Immature natural killer cell (primary cell): ENCODE data around the gene ZNF598. TPM values are rescaled to one million over a fixed set of nuclear protein-coding genes. Genes with fewer than 3 reads are reported as not detected.
A peak's percentile ranks its signal among the peaks of the same experiment; 100 is the strongest.
"Not testable (repeated sequence)": the region's sequence is repeated elsewhere in the genome, so short reads cannot be mapped to it uniquely, and the experiment has no call there.

ENCODE experiments used
- DNase-seq, 3 donors: peaks; one replicate each; pipeline ENCODE4 v3.0.0; 2022; ENCODE audit warnings: mixed read lengths in 1 of 3
- H3K27ac Mint-ChIP-seq, 6 donors: one replicate each; pipeline ENCODE4 v1.8.0; 2020; ENCODE audit warnings: mixed read lengths in 6 of 6, mild to moderate bottlenecking in 5 of 6, inconsistent platforms in 4 of 6, moderate library complexity in 3 of 6
- H3K27me3 Mint-ChIP-seq, 3 donors: one replicate each; pipeline ENCODE4 v1.8.0; 2020 to 2021; ENCODE audit warnings: low read depth in 3 of 3, mild to moderate bottlenecking in 3 of 3, mixed read lengths in 3 of 3, moderate library complexity in 3 of 3, inconsistent platforms in 1 of 3
- H3K36me3 Mint-ChIP-seq, 3 donors: one replicate each; pipeline ENCODE4 v1.8.0; 2020; ENCODE audit warnings: mixed read lengths in 3 of 3, inconsistent platforms in 2 of 3, mild to moderate bottlenecking in 2 of 3
- H3K4me1 Mint-ChIP-seq, 2 donors: one replicate each; pipeline ENCODE4 v1.8.0; 2020; ENCODE audit warnings: inconsistent platforms in 2 of 2, mild to moderate bottlenecking in 2 of 2, mixed read lengths in 2 of 2, moderate library complexity in 1 of 2
- H3K4me3 Mint-ChIP-seq, 5 donors: one replicate each; pipeline ENCODE4 v1.8.0; 2020; ENCODE audit warnings: mild to moderate bottlenecking in 5 of 5, mixed read lengths in 5 of 5, inconsistent platforms in 3 of 5, moderate library complexity in 3 of 5
- H3K9me3 Mint-ChIP-seq, 6 donors: one replicate each; pipeline ENCODE4 v1.8.0; 2020; ENCODE audit warnings: mild to moderate bottlenecking in 6 of 6, mixed read lengths in 6 of 6, inconsistent platforms in 4 of 6, moderate library complexity in 3 of 6
- polyA plus RNA-seq, 3 donors: library from polyadenylated mRNA; unstranded; fragments of 300-500 nt; fragmentation: Illumina TruSeq; gene quantifications; one replicate each; pipeline ENCODE4 v1.2.3, GENCODE V29; 2021

The ZNF598 gene
- polyA plus RNA-seq, 3 donors from 2014 or later = 1.8 to 10.4 (median 2.9) TPM

DNA sequence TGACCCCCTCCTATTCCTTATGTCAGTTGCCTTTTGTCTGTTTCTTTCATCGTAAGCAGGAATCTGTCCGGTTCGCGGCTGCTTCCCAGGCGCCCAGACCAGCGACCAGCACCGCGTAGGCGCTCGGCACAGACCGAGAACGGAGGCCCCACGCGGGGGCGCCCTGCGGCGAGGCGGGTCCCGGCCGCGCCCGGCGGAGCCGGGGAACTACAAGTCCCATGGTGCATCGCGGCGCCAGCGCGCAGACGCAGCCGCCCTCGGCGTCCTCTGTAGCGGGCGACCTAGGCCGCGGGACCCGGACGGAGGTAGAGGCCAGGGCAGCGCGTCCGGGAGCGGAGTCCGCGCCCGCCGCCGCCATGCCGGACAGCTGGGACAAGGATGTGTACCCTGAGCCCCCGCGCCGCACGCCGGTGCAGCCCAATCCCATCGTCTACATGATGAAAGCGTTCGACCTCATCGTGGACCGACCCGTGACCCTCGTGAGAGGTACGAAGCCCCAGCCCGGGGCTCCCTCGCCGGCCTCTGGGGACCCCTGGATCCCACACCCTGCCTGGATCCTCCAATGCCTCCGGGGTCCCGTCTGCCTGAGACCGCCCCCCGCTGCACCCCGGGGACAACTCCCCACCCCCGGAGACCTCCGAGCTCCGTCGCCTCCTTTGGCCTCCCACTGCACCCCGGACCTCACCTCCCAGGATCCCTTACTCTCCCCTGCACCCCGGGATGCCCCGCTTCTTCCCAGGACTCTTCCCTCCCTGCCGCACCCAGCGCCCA, 50.2 kb downstream of the ZNF598 start, which contains the start of gene NDUFB10:
TSS of gene NDUFB10 (plus strand) at position 270 of the 771 bp plus-strand sequence. CDS start at position 357, 87 bp downstream.
- H3K4me1 Mint-ChIP-seq = peaks cover 25 to 37% of the 10 kb centered on the region in 2 donors
- H3K9me3 Mint-ChIP-seq = no peaks in the 10 kb centered on the region
- peak within 1 kb of the TSS; percentile 43 to 82 (median 79) for H3K27ac Mint-ChIP-seq
- H3K27me3 Mint-ChIP-seq = peaks cover 8 to 30% (median 11%) of the 10 kb centered on the region in 3 donors
- DNase-seq = peak; percentile 86 to 87 (median 87)
- H3K36me3 Mint-ChIP-seq = peaks cover 8 to 13% (median 11%) of the 10 kb centered on the region in 3 donors
- peak within 1 kb of the TSS; percentile 79 to 87 (median 85) for H3K4me3 Mint-ChIP-seq

DNA sequence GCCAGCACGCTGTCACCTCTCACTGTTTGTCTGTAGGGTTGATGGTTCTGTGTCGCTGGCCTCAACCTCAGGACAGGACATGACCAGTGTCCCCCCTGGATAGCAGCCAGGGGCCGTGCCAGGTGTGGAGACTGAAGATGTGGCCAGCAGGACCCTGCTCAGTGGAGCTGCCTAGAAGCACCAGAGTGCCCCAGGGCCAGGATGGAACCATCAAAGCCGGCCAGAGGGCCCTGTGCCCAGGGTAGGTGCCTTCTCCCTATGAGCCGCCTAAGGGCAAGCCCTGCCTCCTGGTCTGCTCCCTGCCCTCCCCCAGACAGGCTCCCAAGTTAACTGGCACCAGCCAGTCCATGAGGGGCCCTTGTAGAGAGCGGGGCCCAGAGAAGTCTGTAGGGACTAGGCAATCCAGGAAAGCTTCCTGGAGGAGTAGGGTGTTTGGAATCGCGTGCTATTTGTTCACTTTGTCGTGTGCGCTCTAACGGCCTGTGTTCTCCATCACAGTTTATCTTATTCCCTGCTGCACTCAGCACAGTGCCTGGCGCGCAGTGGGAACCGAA, 50.8 kb downstream of the ZNF598 start:
- H3K4me1 Mint-ChIP-seq = peaks cover 20 to 31% of the 10 kb centered on the region in 2 donors
- H3K4me3 Mint-ChIP-seq = peak overlapping the region; percentile 79 to 87 (median 85)
- DNase-seq = no peak
- H3K36me3 Mint-ChIP-seq = peaks cover 8 to 12% (median 10%) of the 10 kb centered on the region in 3 donors
- H3K9me3 Mint-ChIP-seq = no peaks in the 10 kb centered on the region
- H3K27me3 Mint-ChIP-seq = peaks cover 4 to 26% (median 6%) of the 10 kb centered on the region in 3 donors
- H3K27ac Mint-ChIP-seq = peak overlapping the region in 1 of 6 donors; percentile 59

DNA sequence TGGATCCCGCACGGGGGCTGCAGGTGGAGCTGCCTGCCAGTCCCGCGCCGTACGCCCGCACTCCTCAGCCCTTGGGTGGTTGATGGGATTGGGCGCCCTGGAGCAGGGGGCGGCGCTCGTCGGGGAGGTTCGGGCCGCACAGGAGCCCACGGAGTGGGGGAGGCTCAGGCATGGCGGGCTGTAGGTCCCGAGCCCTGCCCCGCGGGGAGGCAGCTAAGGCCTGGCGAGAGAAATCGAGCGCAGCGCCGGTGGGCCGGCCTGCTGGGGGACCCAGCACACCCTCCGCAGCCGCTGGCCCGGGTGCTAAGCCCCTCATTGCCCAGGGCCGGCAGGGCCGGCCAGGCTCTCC, 51.5 kb downstream of the ZNF598 start:
- H3K36me3 Mint-ChIP-seq, H3K9me3 Mint-ChIP-seq, H3K4me3 Mint-ChIP-seq, DNase-seq, H3K27ac Mint-ChIP-seq: not testable (repeated sequence)
- Mint-ChIP-seq H3K27me3 (peaks cover 2 to 20% (median 5%) of the 10 kb centered on the region in 3 donors), H3K4me1 (peaks cover 17 to 24% of the 10 kb centered on the region in 2 donors)

DNA sequence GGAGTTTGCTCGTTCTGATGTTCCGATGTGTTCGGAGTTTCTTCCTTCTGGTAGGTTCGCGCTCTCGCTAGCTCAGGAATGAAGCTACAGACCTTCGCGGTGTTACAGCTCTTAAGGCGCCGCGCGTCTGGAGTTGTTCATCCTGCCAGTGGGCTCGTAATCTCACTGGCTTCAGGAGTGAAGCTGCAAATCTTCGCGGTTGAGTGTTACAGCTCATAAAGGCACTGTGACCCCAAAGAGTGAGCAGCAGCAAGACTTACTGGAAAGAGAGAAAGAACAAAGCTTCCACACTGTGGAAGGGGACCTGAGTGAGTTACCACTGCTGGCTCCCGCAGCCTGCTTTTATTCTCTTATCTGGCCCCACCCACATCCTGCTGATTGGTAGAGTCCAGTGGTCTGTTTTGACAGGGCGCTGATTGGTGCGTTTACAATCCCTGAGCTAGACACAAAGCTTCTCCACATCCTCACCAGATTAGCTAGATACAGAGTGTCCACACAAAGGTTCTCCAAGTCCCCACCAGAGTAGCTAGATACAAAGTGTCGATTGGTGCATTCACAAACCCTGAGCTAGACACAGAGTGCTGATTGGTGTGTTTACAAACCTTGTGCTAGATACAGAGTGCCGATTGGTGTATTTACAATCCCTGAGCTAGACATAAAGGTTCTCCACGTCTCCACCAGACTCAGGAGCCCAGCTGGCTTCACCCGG, 52.0 kb downstream of the ZNF598 start:
- peaks cover 2 to 20% (median 5%) of the 10 kb centered on the region in 3 donors for H3K27me3 Mint-ChIP-seq
- H3K4me1 Mint-ChIP-seq = peaks cover 17 to 20% of the 10 kb centered on the region in 2 donors
- not testable (repeated sequence) for H3K4me3 Mint-ChIP-seq

DNA sequence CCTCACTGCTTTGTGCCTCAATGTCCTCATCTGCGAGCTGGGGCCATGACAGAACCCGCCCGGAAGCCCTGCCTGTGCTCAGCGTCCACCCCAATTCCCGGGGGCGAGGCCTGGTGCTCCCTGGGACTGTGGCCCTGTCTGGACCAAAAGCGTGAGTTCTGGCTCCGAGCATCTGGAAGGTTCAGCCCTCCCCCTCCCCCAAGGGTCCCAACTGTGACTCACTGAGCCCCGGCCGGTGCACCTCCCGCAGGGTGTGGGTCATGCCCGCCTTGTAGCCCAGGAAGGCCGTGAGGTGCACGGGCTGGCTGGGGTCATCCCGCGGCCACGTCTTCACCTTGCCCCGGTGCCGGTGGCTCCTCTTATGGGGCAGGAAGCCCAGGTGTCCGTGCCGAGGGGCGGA, 55.9 kb downstream of the ZNF598 start:
- H3K36me3 Mint-ChIP-seq = no peaks in the 10 kb centered on the region
- no peak overlapping the region for H3K4me3 Mint-ChIP-seq
- no peaks in the 10 kb centered on the region for H3K9me3 Mint-ChIP-seq
- no peak for DNase-seq
- H3K27ac Mint-ChIP-seq = no peak overlapping the region
- H3K4me1 Mint-ChIP-seq = no peaks in the 10 kb centered on the region
- H3K27me3 Mint-ChIP-seq = peaks cover 0 to 2% (median 2%) of the 10 kb centered on the region in 3 donors

More for the DNA sequence above, 52.0 kb downstream of the ZNF598 start:
- H3K9me3 Mint-ChIP-seq, H3K36me3 Mint-ChIP-seq, H3K27ac Mint-ChIP-seq, DNase-seq: not testable (repeated sequence)

DNA sequence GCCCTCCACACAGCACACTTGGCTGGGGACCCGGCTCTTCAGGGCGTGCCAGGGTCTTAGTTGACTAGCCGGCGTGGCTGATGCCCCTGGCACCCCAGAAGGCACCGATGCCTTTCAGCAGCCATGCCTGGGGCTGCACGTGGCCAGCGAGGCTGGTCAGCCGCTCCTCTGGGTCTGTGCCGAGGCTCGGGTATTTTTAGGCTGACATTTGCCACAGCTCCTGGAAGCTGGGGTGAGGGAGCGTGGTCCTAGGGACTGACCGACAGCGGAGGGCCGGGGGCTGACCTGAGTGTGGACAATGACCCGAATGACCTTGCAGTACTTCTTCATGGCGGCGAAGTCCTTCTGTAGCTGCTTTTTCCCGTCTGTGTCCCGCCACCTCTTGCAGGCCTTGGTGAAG, 59.1 kb downstream of the ZNF598 start:
- DNase-seq = no peak
- Mint-ChIP-seq H3K27ac (no peak overlapping the region), H3K4me3 (no peak overlapping the region), H3K4me1 (no peaks in the 10 kb centered on the region), H3K9me3 (no peaks in the 10 kb centered on the region), H3K36me3 (no peaks in the 10 kb centered on the region), H3K27me3 (peaks cover 2 to 3% (median 2%) of the 10 kb centered on the region in 3 donors)

DNA sequence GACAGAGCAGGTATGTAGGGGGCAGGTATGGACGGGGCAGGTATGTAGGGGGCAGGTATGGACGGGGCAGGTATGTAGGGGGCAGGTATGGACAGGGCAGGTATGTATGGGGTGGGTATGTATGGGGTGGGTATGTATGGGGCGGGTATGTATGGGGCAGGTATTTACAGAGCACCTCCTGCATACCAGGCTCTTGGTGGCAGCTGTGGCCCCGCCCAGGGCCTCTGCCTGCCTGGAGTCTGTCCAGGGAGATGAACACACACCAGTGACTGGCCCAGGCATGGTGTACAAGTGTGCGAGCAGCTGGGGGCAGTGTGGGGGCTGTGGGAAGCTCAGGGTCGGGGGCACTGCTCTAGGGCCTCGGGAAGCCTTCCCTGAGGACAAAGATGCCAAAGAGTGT, 59.6 kb downstream of the ZNF598 start:
- H3K4me1 Mint-ChIP-seq = no peaks in the 10 kb centered on the region
- no peaks in the 10 kb centered on the region for H3K9me3 Mint-ChIP-seq
- H3K4me3 Mint-ChIP-seq = no peak overlapping the region
- no peak overlapping the region for H3K27ac Mint-ChIP-seq
- H3K36me3 Mint-ChIP-seq = no peaks in the 10 kb centered on the region
- no peak for DNase-seq
- H3K27me3 Mint-ChIP-seq = peaks cover 2 to 3% (median 2%) of the 10 kb centered on the region in 3 donors

DNA sequence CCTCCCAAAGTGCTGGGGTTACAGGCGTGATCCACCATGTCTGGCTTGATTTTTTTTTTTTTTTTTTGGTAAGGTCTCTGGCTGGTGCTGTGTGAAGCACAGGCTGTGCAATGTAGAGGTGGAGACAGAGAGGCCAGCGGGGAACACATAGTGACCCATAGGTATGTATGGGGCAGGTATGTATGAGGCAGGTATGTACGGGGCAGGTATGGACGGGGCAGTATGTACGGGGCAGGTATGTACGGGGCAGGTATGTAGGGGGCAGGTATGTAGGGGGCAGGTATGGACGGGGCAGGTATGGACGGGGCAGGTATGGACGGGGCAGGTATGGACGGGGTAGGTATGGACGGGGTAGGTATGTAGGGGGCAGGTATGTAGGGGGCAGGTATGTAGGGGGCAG, 60.1 kb downstream of the ZNF598 start:
- Mint-ChIP-seq H3K4me3 (no peak overlapping the region), H3K27me3 (peaks cover 2 to 3% (median 3%) of the 10 kb centered on the region in 3 donors), H3K27ac (no peak overlapping the region), H3K36me3 (no peaks in the 10 kb centered on the region), H3K4me1 (peaks cover 0 to 4% of the 10 kb centered on the region in 2 donors), H3K9me3 (no peaks in the 10 kb centered on the region)
- DNase-seq = no peak

Other genes starting within 250 kb of the ZNF598 start
- 10 to 100 TPM; 49.4 to 96.9 (median 82.4) TPM for gene NME3, start 238.3 kb downstream of the ZNF598 start, polyA plus RNA-seq
- gene EME2, start 237.0 kb downstream of the ZNF598 start, polyA plus RNA-seq = 1 to 10 TPM in 2 of 3 donors, under 1 TPM in 1; 0.79 to 2.2 (median 1.0) TPM
- 100 to 1,000 TPM; 111 to 139 (median 139) TPM for gene MRPS34, start 236.7 kb downstream of the ZNF598 start, polyA plus RNA-seq
- 10 to 100 TPM; 68.3 to 80.4 (median 77.6) TPM for gene SPSB3, start 227.2 kb downstream of the ZNF598 start, polyA plus RNA-seq
- 100 to 1,000 TPM; 106 to 151 (median 127) TPM for gene NUBP2, start 226.9 kb downstream of the ZNF598 start, polyA plus RNA-seq
- not detected for gene IGFALS, start 216.1 kb downstream of the ZNF598 start, polyA plus RNA-seq
- 10 to 100 TPM; 53.0 to 54.7 (median 54.3) TPM for gene HAGH, start 183.0 kb downstream of the ZNF598 start, polyA plus RNA-seq
- gene FAHD1, start 182.6 kb downstream of the ZNF598 start, polyA plus RNA-seq = 10 to 100 TPM; 22.7 to 35.4 (median 24.8) TPM
- not detected for gene MEIOB, start 137.7 kb downstream of the ZNF598 start, polyA plus RNA-seq
- not detected for gene HS3ST6, start 91.4 kb downstream of the ZNF598 start, polyA plus RNA-seq
- 10 to 100 TPM; 34.0 to 66.5 (median 47.0) TPM for gene MSRB1, start 66.6 kb downstream of the ZNF598 start, polyA plus RNA-seq
- not detected for gene RPL3L, start 55.1 kb downstream of the ZNF598 start, polyA plus RNA-seq
- 100 to 1,000 TPM; 201 to 232 (median 203) TPM for gene NDUFB10, start 50.3 kb downstream of the ZNF598 start, polyA plus RNA-seq
- 1,000 to 10,000 TPM; 2,221 to 2,989 (median 2,668) TPM for gene RPS2, start 45.0 kb downstream of the ZNF598 start, polyA plus RNA-seq
- gene RNF151, start 43.0 kb downstream of the ZNF598 start, polyA plus RNA-seq = not detected
- 10 to 100 TPM; 34.4 to 66.1 (median 59.8) TPM for gene TBL3, start 37.8 kb downstream of the ZNF598 start, polyA plus RNA-seq
- under 1 TPM in 1 of 3 donors, not detected in 2; 0.17 TPM for gene NOXO1, start 28.4 kb downstream of the ZNF598 start, polyA plus RNA-seq
- gene GFER, start 25.6 kb downstream of the ZNF598 start, polyA plus RNA-seq = 10 to 100 TPM; 38.4 to 52.0 (median 40.7) TPM
- 1 to 10 TPM; 4.6 to 6.7 (median 6.4) TPM for gene SYNGR3, start 19.9 kb downstream of the ZNF598 start, polyA plus RNA-seq
- gene NPW, start 10.0 kb upstream of the ZNF598 start, polyA plus RNA-seq = not detected
- gene NHERF2, start 17.1 kb upstream of the ZNF598 start, polyA plus RNA-seq = 1 to 10 TPM in 1 of 3 donors, under 1 TPM in 1, not detected in 1; 0.54 to 1.4 TPM
- 10 to 100 TPM; 26.4 to 31.6 (median 29.7) TPM for gene NTHL1, start 38.0 kb upstream of the ZNF598 start, polyA plus RNA-seq
- gene TSC2, start 38.2 kb upstream of the ZNF598 start, polyA plus RNA-seq = 10 to 100 TPM; 18.0 to 50.1 (median 29.1) TPM
- gene PKD1, start 126.1 kb upstream of the ZNF598 start, polyA plus RNA-seq = 1 to 10 TPM; 2.7 to 6.7 (median 2.8) TPM
- gene RAB26, start 138.8 kb upstream of the ZNF598 start, polyA plus RNA-seq = 1 to 10 TPM in 1 of 3 donors, under 1 TPM in 1, not detected in 1; 0.34 to 1.4 TPM
- gene TRAF7, start 146.0 kb upstream of the ZNF598 start, polyA plus RNA-seq = 1 to 10 TPM; 5.2 to 6.9 (median 5.6) TPM
- gene CASKIN1, start 186.8 kb upstream of the ZNF598 start, polyA plus RNA-seq = not detected
- 10 to 100 TPM; 22.5 to 39.1 (median 36.9) TPM for gene MLST8, start 195.6 kb upstream of the ZNF598 start, polyA plus RNA-seq
- under 1 TPM in 2 of 3 donors, not detected in 1; 0.10 to 0.36 TPM for gene BRICD5, start 201.0 kb upstream of the ZNF598 start, polyA plus RNA-seq
- 10 to 100 TPM; 10.4 to 18.4 (median 17.7) TPM for gene PGP, start 205.0 kb upstream of the ZNF598 start, polyA plus RNA-seq
- gene E4F1, start 213.8 kb upstream of the ZNF598 start, polyA plus RNA-seq = 10 to 100 TPM in 2 of 3 donors, 1 to 10 TPM in 1; 8.4 to 18.6 (median 10.3) TPM
- gene DNASE1L2, start 226.6 kb upstream of the ZNF598 start, polyA plus RNA-seq = not detected
- 10 to 100 TPM; 40.4 to 67.8 (median 42.2) TPM for gene ECI1, start 241.8 kb upstream of the ZNF598 start, polyA plus RNA-seq